SK-N-SH (cell line): ENCODE data around the gene DICER1. TPM values are rescaled to one million over a fixed set of nuclear protein-coding genes. Genes with fewer than 3 reads are reported as not detected.

Experiments used
- CTCF ChIA-PET: fragments of 300-600, 350-600 bp; formaldehyde crosslinking; extraction: SDS; loops from one replicate; lab custom pipeline; 2021; lab: Yijun Ruan, JAX
- POLR2A ChIA-PET: fragments of 350-600 bp; sonication (Branson Sonifier 250); formaldehyde crosslinking; extraction: SDS; loops from one replicate; lab custom pipeline; 2020; ENCODE audit warnings: antibody characterized with exemption, inconsistent platforms; lab: Yijun Ruan, JAX
- DNase-seq: peaks from one replicate; pipeline ENCODE4 v3.0.0; 2012
- H2AFZ ChIP-seq: fragments of 200-600 bp; sonication (generic); 2 replicates; pipeline ENCODE4 v1.8.1; 2016; ENCODE audit warnings: antibody characterized with exemption, mild to moderate bottlenecking, low read depth
- H3F3A ChIP-seq: fragments of 200-600 bp; sonication (generic); replicated peaks from 2 replicates; pipeline ENCODE3; 2016; ENCODE audit warnings: antibody characterized with exemption, mild to moderate bottlenecking; ENCODE audit not compliant: insufficient read depth
- H3K27ac ChIP-seq, 2 experiments: fragments of 200-500 bp in 1 of 2; fragments of 200-600 bp in 1 of 2; sonication (Bioruptor generic) in 1 of 2; sonication (generic), shearing (Covaris generic) in 1 of 2; 2 replicates each; pipeline versions ENCODE4 v1.5.1 to v1.6.1; 2014 to 2016; ENCODE audit warnings: low read depth in 2 of 2, inconsistent platforms in 1 of 2, low read length in 1 of 2, mild to moderate bottlenecking in 1 of 2, mixed read lengths in 1 of 2
- H3K27me3 ChIP-seq: fragments of 200-600 bp; sonication (generic), shearing (Covaris generic); 2 replicates; pipeline ENCODE4 v1.6.1; 2016; ENCODE audit warnings: mixed run types; ENCODE audit not compliant: insufficient read depth
- H3K36me3 ChIP-seq, 2 experiments: fragments of 200-500 bp in 1 of 2; fragments of 200-600 bp in 1 of 2; sonication (Bioruptor generic) in 1 of 2; sonication (generic) in 1 of 2; replicated peaks in 1 of 2; 2 replicates each; pipeline versions ENCODE3 to v1.5.1; 2014 to 2016; ENCODE audit warnings: low read length in 1 of 2, mild to moderate bottlenecking in 1 of 2; ENCODE audit not compliant: insufficient read depth in 2 of 2, control insufficient read depth in 1 of 2
- H3K4me1 ChIP-seq, 2 experiments: fragments of 200-500 bp in 1 of 2; fragments of 200-600 bp in 1 of 2; sonication (Bioruptor generic) in 1 of 2; sonication (generic), shearing (Covaris generic) in 1 of 2; 2 replicates each; pipeline versions ENCODE4 v1.5.1 to v1.6.1; 2014 to 2016; ENCODE audit warnings: low read depth in 1 of 2, low read length in 1 of 2, mixed run types in 1 of 2; ENCODE audit not compliant: insufficient read depth in 2 of 2, control insufficient read depth in 1 of 2
- H3K4me2 ChIP-seq: fragments of 200-600 bp; sonication (generic), shearing (Covaris generic); 2 replicates; pipeline ENCODE4 v1.6.1; 2017; ENCODE audit warnings: mixed run types
- H3K4me3 ChIP-seq, 2 experiments: fragments of 200-500 bp in 1 of 2; fragments of 200-600 bp in 1 of 2; sonication (Bioruptor generic) in 1 of 2; sonication (generic), shearing (Covaris generic) in 1 of 2; 2 replicates each; pipeline versions ENCODE4 v1.5.1 to v1.8.1; 2014 to 2016; ENCODE audit warnings: low read depth in 2 of 2, inconsistent platforms in 1 of 2, low read length in 1 of 2, mild to moderate bottlenecking in 1 of 2, mixed read lengths in 1 of 2, moderate library complexity in 1 of 2
- H3K79me2 ChIP-seq: fragments of 200-600 bp; sonication (generic); 2 replicates; pipeline ENCODE4 v1.8.1; 2017; ENCODE audit warnings: mild to moderate bottlenecking; ENCODE audit not compliant: insufficient read depth
- H3K9ac ChIP-seq: fragments of 200-600 bp; sonication (generic); 2 replicates; pipeline ENCODE4 v1.6.1; 2017; ENCODE audit warnings: mixed run types
- H3K9me2 ChIP-seq: fragments of 200-600 bp; sonication (generic); 2 replicates; pipeline ENCODE4 v1.6.1; 2017; ENCODE audit warnings: mixed run types
- H3K9me3 ChIP-seq: fragments of 200-600 bp; sonication (generic); 2 replicates; pipeline ENCODE4 v1.6.1; 2017; ENCODE audit warnings: mixed run types, mild to moderate bottlenecking, moderate library complexity
- H4K20me1 ChIP-seq: fragments of 200-600 bp; sonication (generic); 2 replicates; pipeline ENCODE4 v1.6.1; 2017; ENCODE audit warnings: mild to moderate bottlenecking, mixed run types; ENCODE audit not compliant: insufficient read depth
- FOXJ3 ChIP-seq: sonication (generic); formaldehyde crosslinking; IDR thresholded peaks from 2 replicates; pipeline ENCODE4 v1.5.1; 2020; ENCODE audit warnings: mild to moderate bottlenecking, missing genetic modification reagents
- IRF3 ChIP-seq: fragments of 150-350 bp; IDR thresholded peaks from 2 replicates; pipeline ENCODE4 v1.6.1; 2016; ENCODE audit warnings: mild to moderate bottlenecking, low read depth, low read length
- JUND ChIP-seq: IDR thresholded peaks from 2 replicates; pipeline ENCODE4 v1.4.0; 2012
- MAX ChIP-seq: IDR thresholded peaks from 2 replicates; pipeline ENCODE4 v1.4.0; 2012; ENCODE audit warnings: low read depth
- MEF2A ChIP-seq: IDR thresholded peaks from 2 replicates; pipeline ENCODE4 v1.4.0; 2012; ENCODE audit warnings: low read depth, borderline replicate concordance
- NRF1 ChIP-seq: IDR thresholded peaks from 2 replicates; pipeline ENCODE4 v1.6.1; 2012; ENCODE audit warnings: low read depth, mild to moderate bottlenecking, low read length
- PBX3 ChIP-seq: IDR thresholded peaks from 2 replicates; pipeline ENCODE4; 2012
- RAD21 ChIP-seq: IDR thresholded peaks from 2 replicates; pipeline ENCODE4 v1.6.1; 2012; ENCODE audit warnings: mild to moderate bottlenecking, low read length
- REST ChIP-seq: IDR thresholded peaks from 2 replicates; pipeline ENCODE4 v1.6.1; 2012; ENCODE audit warnings: mild to moderate bottlenecking, low read depth, low read length, moderate library complexity
- SMC3 ChIP-seq: IDR thresholded peaks from 2 replicates; pipeline ENCODE4 v1.6.1; 2012; ENCODE audit warnings: low read depth, low read length, improper control_type of control experiment
- USF1 ChIP-seq: IDR thresholded peaks from 2 replicates; pipeline ENCODE4 v1.4.0; 2012; ENCODE audit warnings: low read depth, borderline replicate concordance
- WGBS: methylation state at CpG from one replicate; pipeline ENCODE4 v1.1.6; 2017; ENCODE audit warnings: low lambda C conversion rate; 5-methylcytosine and 5-hydroxymethylcytosine counted together
- polyA plus RNA-seq, 3 experiments: library from polyadenylated mRNA; depleted of rRNA; stranded (reverse); fragments of >200 nt; gene quantifications; 2 replicates each; pipeline ENCODE4 v1.2.3, GENCODE V29; 2012

The DICER1 gene
- polyA plus RNA-seq, 1 of the 3 experiments (the other 2 are of a cell fraction), result 4.7 TPM

GRCh38 chr14:95190346-95190840 lies 33.1 kb upstream of the DICER1 start:
- no peaks in the 10 kb centered on the region for H3K9me3 ChIP-seq
- H3K4me1 ChIP-seq, result peaks cover 0 to 9% of the 10 kb centered on the region in 2 experiments; a peak in 2 of 4 replicates
- no peak overlapping the region for H3K4me3 ChIP-seq
- H4K20me1 ChIP-seq, result no peaks in the 10 kb centered on the region
- ChIA-PET POLR2A (no interaction called here), CTCF (interaction anchor here (0.7 to 1.0 kb wide), 2 partner anchors 35 to 242 kb away, joined by 3 read pairs; no protein-coding TSS in a partner anchor)
- no peak overlapping the region for H3K4me2 ChIP-seq
- 83% methylated on average over 4 of the region's 4 CpGs for WGBS
- no peaks in the 10 kb centered on the region for H3K27me3 ChIP-seq
- H3K79me2 ChIP-seq, result no peaks in the 10 kb centered on the region
- no peak overlapping the region for H3K27ac ChIP-seq
- H3F3A ChIP-seq, result no peaks in the 10 kb centered on the region
- H3K9me2 ChIP-seq, result no peaks in the 10 kb centered on the region
- TF ChIP-seq PBX3 (no peak), SMC3 (no peak), IRF3 (no peak), FOXJ3 (no peak), MAX (no peak), JUND (no peak), REST (no peak), USF1 (no peak), MEF2A (no peak), NRF1 (no peak), RAD21 (no peak)
- no peak overlapping the region for H2AFZ ChIP-seq
- H3K9ac ChIP-seq, result no peak overlapping the region
- DNase-seq, result no peak
- no peaks in the 10 kb centered on the region for H3K36me3 ChIP-seq
